Heart right ventricle (tissue), 16 donors: Measurements from ENCODE around the gene AGO3. TPM values are rescaled to one million over a fixed set of nuclear protein-coding genes. Genes with fewer than 3 reads are reported as not detected.

Experiments
- ATAC-seq, 8 donors: fragments of 200-7000 bp; cut with Tn5 transposase; one replicate each; pipeline ENCODE4 v1.9.1; 2020; ENCODE audit warnings: mild to moderate bottlenecking in 8 of 8, moderate library complexity in 8 of 8, moderate number of reproducible peaks in 1 of 8
- DNase-seq, 2 donors: peaks; one replicate each; pipeline ENCODE4 v3.0.0-alpha.2; 2020
- H3K27ac ChIP-seq, 10 donors: fragments of 200-600 bp; sonication (generic) in 2 of 10; one replicate each; pipeline versions ENCODE4 v1.5.0 to v1.8.0; 2020 to 2022; ENCODE audit warnings: mild to moderate bottlenecking in 3 of 10
- H3K27me3 ChIP-seq, 7 donors: fragments of 200-600 bp; one replicate each; pipeline ENCODE4 v1.8.0; 2021 to 2022; ENCODE audit warnings: mild to moderate bottlenecking in 2 of 7
- H3K36me3 ChIP-seq, 9 donors: fragments of 200-600 bp; sonication (generic) in 1 of 9; one replicate each; pipeline versions ENCODE4 v1.5.0 to v1.8.0; 2020 to 2022; ENCODE audit warnings: mild to moderate bottlenecking in 2 of 9
- H3K4me1 ChIP-seq, 9 donors: fragments of 200-600 bp; sonication (generic) in 1 of 9; one replicate each; pipeline versions ENCODE4 v1.5.0 to v1.8.0; 2020 to 2022; ENCODE audit warnings: mild to moderate bottlenecking in 4 of 9
- H3K4me3 ChIP-seq, 10 donors: fragments of 200-600 bp; sonication (generic) in 2 of 10; one replicate each; pipeline versions ENCODE4 v1.5.0 to v1.8.0; 2020 to 2022; ENCODE audit warnings: mild to moderate bottlenecking in 7 of 10, moderate library complexity in 2 of 10
- H3K9me3 ChIP-seq, 11 donors: fragments of 200-600 bp in 10 of 11; sonication (generic) in 2 of 11; one replicate each; pipeline versions ENCODE4 v1.5.0 to v1.8.0; 2013 to 2022; ENCODE audit warnings: mild to moderate bottlenecking in 2 of 11, control low read depth in 1 of 11, moderate library complexity in 1 of 11
- WGBS, 2 donors: extraction: QIAGEN DNeasy Blood & Tissue Kit; methylation state at CpG; one replicate each; pipeline ENCODE4 v1.1.7; 2013; ENCODE audit warnings: inconsistent platforms in 1 of 2; 5-methylcytosine and 5-hydroxymethylcytosine counted together
- intact Hi-C, 10 donors: fragments of 100-400 bp; cut with DNase I; formaldehyde crosslinking; loops; one replicate each; pipeline versions ENCODE4 v1.11.1 to v1.14.2; 2022
- polyA plus RNA-seq, 2 donors: library from polyadenylated mRNA; stranded (reverse); fragments of 200-250 nt; gene quantifications; one replicate each; pipeline ENCODE4 v1.2.3, GENCODE V29; 2013
- total RNA-seq, 10 donors: library from RNA; stranded (reverse); fragmentation: NEBNext Ultra II Directional in 3 of 10; extraction: Animal tissue kit (Norgen Biotek cat#: 25700) in 3 of 10; gene quantifications; one replicate each; pipeline versions ENCODE4 v1.2.1 to v1.2.4, GENCODE V29; 2021 to 2023
- TF ChIP-seq, protein P1 (sequence below), 9 donors: fragments of 200-600 bp; sonication (generic) in 2 of 9; IDR thresholded peaks; one replicate each; pipeline versions ENCODE4 v1.5.0 to v1.8.0; 2021 to 2022; ENCODE audit warnings: antibody characterized with exemption in 9 of 9, mild to moderate bottlenecking in 5 of 9, moderate library complexity in 1 of 9
- donor health status: Arrhythmogenic right ventricular cardiomyopathy.
- donor health status: ischemic (EF 13 %, LVEDD 7.1; RV severe dilation, severe dysfunction).
- donor health status: healthy with polysubstance abuse.
- donor health status: DM: no; HTN: yes; CAD: no.
- donor health status: DM: no; HTN: no; CAD: no.
- donor health status: ischemic (EF 25% LVEDD 6.9; RV normal size, moderate dysfunction).
- donor health status: ischemic (EF 25% LVEDD 5.7; RV mildly dilated, moderate dysfunction).
- donor health status: healthy.
- donor health status: DM: yes; HTN: yes; CAD: no.
- donor health status: Ischemic cardiomyopathy.
- donor health status: ischemic (EF 35%, LVEDD 5.7; RV mildly dilated, moderate dysfunction).
- donor health status: nonischemic (EF 11% LVEDD 7.7; RV severe dilation, severe dysfunction).
- donor health status: DM: yes; HTN: yes; CAD: no.
- donor health status: PGD.
- donor health status: ischemic (EF 29% LVEDD 5.4; RV normal size, mild dysfunction).
- donor health status: nonischemic (EF 23%, LVEDD 6.1; RV moderate dilation, normal function).

AGO3 gene
- total and polyA plus RNA-seq, 12 donors, result 2.2 to 20.7 (median 14.7) TPM

- no peak for DNase-seq
- peaks cover 0 to 100% (median 37%) of the 10 kb centered on the region in 9 donors for H3K36me3 ChIP-seq
- peaks cover 0 to 12% (median 0%) of the 10 kb centered on the region in 9 donors for H3K4me1 ChIP-seq
- WGBS, 2 donors, result 96 to 97% methylated on average over 9 of the region's 9 CpGs
- no peak for ATAC-seq
- no peaks in the 10 kb centered on the region for H3K27me3 ChIP-seq
- TF ChIP-seq, protein P1, sequence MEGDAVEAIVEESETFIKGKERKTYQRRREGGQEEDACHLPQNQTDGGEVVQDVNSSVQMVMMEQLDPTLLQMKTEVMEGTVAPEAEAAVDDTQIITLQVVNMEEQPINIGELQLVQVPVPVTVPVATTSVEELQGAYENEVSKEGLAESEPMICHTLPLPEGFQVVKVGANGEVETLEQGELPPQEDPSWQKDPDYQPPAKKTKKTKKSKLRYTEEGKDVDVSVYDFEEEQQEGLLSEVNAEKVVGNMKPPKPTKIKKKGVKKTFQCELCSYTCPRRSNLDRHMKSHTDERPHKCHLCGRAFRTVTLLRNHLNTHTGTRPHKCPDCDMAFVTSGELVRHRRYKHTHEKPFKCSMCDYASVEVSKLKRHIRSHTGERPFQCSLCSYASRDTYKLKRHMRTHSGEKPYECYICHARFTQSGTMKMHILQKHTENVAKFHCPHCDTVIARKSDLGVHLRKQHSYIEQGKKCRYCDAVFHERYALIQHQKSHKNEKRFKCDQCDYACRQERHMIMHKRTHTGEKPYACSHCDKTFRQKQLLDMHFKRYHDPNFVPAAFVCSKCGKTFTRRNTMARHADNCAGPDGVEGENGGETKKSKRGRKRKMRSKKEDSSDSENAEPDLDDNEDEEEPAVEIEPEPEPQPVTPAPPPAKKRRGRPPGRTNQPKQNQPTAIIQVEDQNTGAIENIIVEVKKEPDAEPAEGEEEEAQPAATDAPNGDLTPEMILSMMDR (IDR thresholded peaks at IDR 0.05), result no peak
- intact Hi-C loops, result no loop called here
- H3K27ac ChIP-seq, result no peak overlapping the region
- no peak overlapping the region for H3K4me3 ChIP-seq
- no peaks in the 10 kb centered on the region for H3K9me3 ChIP-seq
Measured at GRCh38 chr1:35901235-35901634, 29.7 kb upstream of the AGO3 start.

GRCh38 chr1:35902671-35903070 is 28.2 kb upstream of the AGO3 start:
- Histone ChIP-seq H3K9me3 (no peaks in the 10 kb centered on the region), H3K36me3 (peaks cover 0 to 100% (median 41%) of the 10 kb centered on the region in 9 donors), H3K4me1 (peaks cover 0 to 12% (median 0%) of the 10 kb centered on the region in 9 donors), H3K4me3 (no peak overlapping the region), H3K27ac (no peak overlapping the region), H3K27me3 (no peaks in the 10 kb centered on the region)
- 71 to 86% methylated on average over 2 of the region's 2 CpGs for WGBS, 2 donors
- ATAC-seq (peak in 2 of 8 donors; percentile 83 to 92), DNase-seq (no peak)
- intact Hi-C loops, result no loop called here
- TF ChIP-seq, protein P1 (IDR thresholded peaks at IDR 0.05), result no peak

GRCh38 chr1:35914717-35915116 is 16.2 kb upstream of the AGO3 start:
- TF ChIP-seq, protein P1 (IDR thresholded peaks at IDR 0.05), result no peak
- no peaks in the 10 kb centered on the region for H3K4me1 ChIP-seq
- H3K4me3 ChIP-seq, result no peak overlapping the region
- intact Hi-C loops, result no loop called here
- H3K27me3 ChIP-seq, result no peaks in the 10 kb centered on the region
- no peaks in the 10 kb centered on the region for H3K9me3 ChIP-seq
- no peak for DNase-seq
- WGBS, 2 donors, result 95 to 97% methylated on average over 1 of the region's 1 CpG
- no peak for ATAC-seq
- H3K27ac ChIP-seq, result no peak overlapping the region
- H3K36me3 ChIP-seq, result peaks cover 3 to 100% (median 78%) of the 10 kb centered on the region in 9 donors

DNA sequence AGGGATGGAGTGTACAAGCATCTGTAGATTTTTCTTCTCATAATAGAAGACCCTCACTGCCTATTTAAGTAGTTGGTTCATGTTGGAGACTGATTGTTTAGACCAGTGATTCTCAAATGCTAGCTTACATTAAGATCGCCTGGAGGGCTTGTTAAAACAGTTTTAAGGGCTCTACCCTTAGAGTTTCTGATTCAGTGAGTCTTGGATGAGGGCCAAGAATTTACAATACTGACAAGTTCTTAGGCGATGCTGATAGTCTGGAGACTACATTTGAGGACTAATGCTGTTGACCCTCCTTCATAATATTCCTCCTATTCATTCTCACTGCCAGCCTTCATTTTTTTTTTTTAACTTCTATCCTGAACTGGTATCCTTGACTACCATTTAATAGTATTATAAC is 15.2 kb upstream of the AGO3 start:
- peaks cover 0 to 100% (median 72%) of the 10 kb centered on the region in 9 donors for H3K36me3 ChIP-seq
- H3K27me3 ChIP-seq, result no peaks in the 10 kb centered on the region
- no peak overlapping the region for H3K4me3 ChIP-seq
- H3K9me3 ChIP-seq, result no peaks in the 10 kb centered on the region
- 39 to 62% methylated on average over 2 of the region's 2 CpGs for WGBS, 2 donors
- H3K4me1 ChIP-seq, result no peaks in the 10 kb centered on the region
- ATAC-seq (no peak), DNase-seq (no peak)
- intact Hi-C loops, result no loop called here
- TF ChIP-seq, protein P1 (IDR thresholded peaks at IDR 0.05), result no peak
- H3K27ac ChIP-seq, result no peak overlapping the region
